Breast epithelium (tissue), 4 donors: Measurements from ENCODE around the gene PAX4. TPM values are rescaled to one million over a fixed set of nuclear protein-coding genes. Genes with fewer than 3 reads are reported as not detected.
"Not testable (repeated sequence)": the region's sequence is repeated elsewhere in the genome, so short reads cannot be mapped to it uniquely, and the experiment has no call there.

Source experiments
- DNase-seq, 2 donors: peaks; one replicate each; pipeline ENCODE4 v3.0.0-alpha.2; 2019; ENCODE audit warnings: low spot score in 2 of 2
- H3K27ac ChIP-seq, 2 donors: fragments of 200-600 bp; sonication (generic) in 1 of 2; one replicate each; pipeline ENCODE4 v1.5.1; 2016 to 2019; ENCODE audit warnings: mild to moderate bottlenecking in 1 of 2
- H3K27me3 ChIP-seq, 2 donors: fragments of 200-600 bp; sonication (generic) in 1 of 2; one replicate each; pipeline versions ENCODE4 v1.5.1 to v1.6.0; 2017 to 2019; ENCODE audit warnings: control low read depth in 1 of 2, mild to moderate bottlenecking in 1 of 2
- H3K36me3 ChIP-seq: fragments of 200-600 bp; one replicate; pipeline ENCODE4 v1.5.1; 2019
- H3K4me1 ChIP-seq, 2 donors: fragments of 200-600 bp; sonication (generic); one replicate each; pipeline ENCODE4 v1.5.1; 2016 to 2019; ENCODE audit warnings: control low read depth in 1 of 2
- H3K4me3 ChIP-seq, 3 donors: fragments of 200-600 bp; sonication (generic); 1 replicate in 2 of 3; 2 replicates in 1 of 3; pipeline ENCODE4 v1.5.1; 2016 to 2019; ENCODE audit warnings: mild to moderate bottlenecking in 3 of 3, moderate library complexity in 2 of 3
- H3K9me3 ChIP-seq, 2 donors: fragments of 200-600 bp; sonication (generic) in 1 of 2; one replicate each; pipeline ENCODE4 v1.5.1; 2016 to 2019; ENCODE audit warnings: control low read depth in 1 of 2
- CTCF ChIP-seq, 3 donors: fragments of 450-650 bp; IDR thresholded peaks; one replicate each; pipeline ENCODE4 v1.5.1; 2016 to 2017; ENCODE audit warnings: antibody characterized with exemption in 3 of 3, mild to moderate bottlenecking in 3 of 3, moderate library complexity in 3 of 3
- POLR2A ChIP-seq: fragments of 450-650 bp; IDR thresholded peaks from one replicate; pipeline ENCODE4 v1.6.1; 2016; ENCODE audit warnings: antibody characterized with exemption, mild to moderate bottlenecking, moderate library complexity
- POLR2AphosphoS5 ChIP-seq, 3 donors: sonication (generic); formaldehyde crosslinking; IDR thresholded peaks; one replicate each; pipeline ENCODE4 v1.6.1; 2017; ENCODE audit warnings: antibody characterized with exemption in 3 of 3
- intact Hi-C: fragments of 100-400 bp; cut with DNase I; formaldehyde crosslinking; loops from one replicate; pipeline ENCODE4 v1.15.1; 2023; ENCODE audit warnings: low total_unique reads
- total RNA-seq, 3 donors: library from RNA; depleted of rRNA; stranded (reverse); fragments of >200 nt; gene quantifications; one replicate each; pipeline ENCODE4 v1.1.0, GENCODE V29; 2016

PAX4 gene
- total RNA-seq, 3 donors from 2014 or later = not detected

GRCh38 chr7:127578036-127578684, 39.8 kb downstream of the PAX4 start:
- Histone ChIP-seq H3K27ac (no peak overlapping the region), H3K36me3 (no peaks in the 10 kb centered on the region), H3K4me3 (no peak overlapping the region), H3K4me1 (peaks cover 0 to 3% of the 10 kb centered on the region in 2 donors), H3K9me3 (no peaks in the 10 kb centered on the region), H3K27me3 (no peaks in the 10 kb centered on the region)
- intact Hi-C loops = no loop called here
- TF ChIP-seq POLR2AphosphoS5 (IDR thresholded peaks at IDR 0.05) (no peak), POLR2A (no peak), CTCF (IDR thresholded peaks at IDR 0.05) (no peak)
- no peak for DNase-seq

GRCh38 chr7:127571741-127572505, 46.0 kb downstream of the PAX4 start:
- Histone ChIP-seq H3K36me3 (no peaks in the 10 kb centered on the region), H3K9me3 (no peaks in the 10 kb centered on the region), H3K27ac (no peak overlapping the region), H3K4me3 (no peak overlapping the region), H3K27me3 (no peaks in the 10 kb centered on the region), H3K4me1 (no peaks in the 10 kb centered on the region)
- TF ChIP-seq POLR2A (no peak), CTCF (IDR thresholded peaks at IDR 0.05) (no peak), POLR2AphosphoS5 (IDR thresholded peaks at IDR 0.05) (no peak)
- no peak for DNase-seq
- intact Hi-C loops = no loop called here

GRCh38 chr7:127568034-127568433, 49.9 kb downstream of the PAX4 start:
- H3K36me3 ChIP-seq, H3K4me3 ChIP-seq, H3K27me3 ChIP-seq, DNase-seq, H3K9me3 ChIP-seq, H3K27ac ChIP-seq, H3K4me1 ChIP-seq, intact Hi-C loops: not testable (repeated sequence)

GRCh38 chr7:127566242-127566641, 51.7 kb downstream of the PAX4 start:
- intact Hi-C loops = no loop called here
- no peak overlapping the region for H3K4me3 ChIP-seq

More at GRCh38 chr7:127566242-127566641, 51.7 kb downstream of the PAX4 start:
- no peaks in the 10 kb centered on the region for H3K36me3 ChIP-seq
- no peak overlapping the region for H3K27ac ChIP-seq
- H3K4me1 ChIP-seq = no peaks in the 10 kb centered on the region
- peaks cover 0 to 12% of the 10 kb centered on the region in 2 donors for H3K9me3 ChIP-seq
- DNase-seq = no peak
- no peaks in the 10 kb centered on the region for H3K27me3 ChIP-seq
- TF ChIP-seq CTCF (IDR thresholded peaks at IDR 0.05) = no peak
- no peak for TF ChIP-seq POLR2A
- TF ChIP-seq POLR2AphosphoS5 (IDR thresholded peaks at IDR 0.05) = no peak

Other genes with a start within 250 kb of the PAX4 start
- gene ZNF800, start 225.4 kb downstream of the PAX4 start, total RNA-seq = 10 to 100 TPM; 29.5 to 51.1 (median 31.0) TPM
- gene GCC1, start 32.5 kb downstream of the PAX4 start, total RNA-seq = 10 to 100 TPM; 17.8 to 23.6 (median 19.0) TPM
- 100 to 1,000 TPM; 134 to 154 (median 149) TPM for gene ARF5, start 29.7 kb downstream of the PAX4 start, total RNA-seq
- 1 to 10 TPM in 1 of 3 donors, under 1 TPM in 1, not detected in 1; 0.64 to 1.8 TPM for gene FSCN3, start 24.4 kb downstream of the PAX4 start, total RNA-seq
- 100 to 1,000 TPM in 2 of 3 donors, 10 to 100 TPM in 1; 83.5 to 131 (median 120) TPM for gene SND1, start 34.1 kb upstream of the PAX4 start, total RNA-seq